SK-N-SH (cell line): ENCODE measurements around the gene ZNRD2.

ENCODE experiments used
- CHD2 ChIP-seq: fragments of 150-350 bp; IDR thresholded peaks from 2 replicates; pipeline ENCODE4 v1.6.1; 2018; ENCODE audit warnings: low read length; ENCODE audit not compliant: partially characterized antibody
- EP300 ChIP-seq, 2 experiments: IDR thresholded peaks; 2 replicates each; pipeline versions ENCODE4 v1.4.0 to v1.6.1; 2012; ENCODE audit warnings: borderline replicate concordance in 1 of 2, low read depth in 1 of 2, low read length in 1 of 2
- GATA2 ChIP-seq: sonication (generic); formaldehyde crosslinking; IDR thresholded peaks from 2 replicates; pipeline ENCODE4 v1.5.0; 2020; ENCODE audit warnings: mild to moderate bottlenecking, missing genetic modification reagents
- POLR2AphosphoS5 ChIP-seq: IDR thresholded peaks from 2 replicates; pipeline ENCODE4 v1.6.1; 2012; ENCODE audit warnings: low read depth, low read length
- RCOR1 ChIP-seq: fragments of 150-350 bp; IDR thresholded peaks from 2 replicates; pipeline ENCODE4 v1.6.1; 2017; ENCODE audit warnings: antibody characterized with exemption, low read length
- TAF1 ChIP-seq: IDR thresholded peaks from 2 replicates; pipeline ENCODE4 v1.6.1; 2012; ENCODE audit warnings: low read depth, mild to moderate bottlenecking, low read length, moderate library complexity, borderline replicate concordance
- YY1 ChIP-seq: IDR thresholded peaks from 2 replicates; pipeline ENCODE4 v1.4.0; 2012; ENCODE audit warnings: low read depth, mild to moderate bottlenecking
- TF ChIP-seq, protein P1 (sequence below): IDR thresholded peaks from 2 replicates; pipeline ENCODE4 v1.4.0; 2012; ENCODE audit warnings: low read depth
- TF ChIP-seq, protein P2 (sequence below): fragments of 200-600 bp; sonication (generic); IDR thresholded peaks from 2 replicates; pipeline ENCODE4 v1.6.1; 2017; ENCODE audit warnings: antibody characterized with exemption, mild to moderate bottlenecking, moderate library complexity
- TF ChIP-seq, protein P3 (sequence below): IDR thresholded peaks from 2 replicates; pipeline ENCODE4 v1.4.0; 2012; ENCODE audit warnings: low read depth, borderline replicate concordance

DNA sequence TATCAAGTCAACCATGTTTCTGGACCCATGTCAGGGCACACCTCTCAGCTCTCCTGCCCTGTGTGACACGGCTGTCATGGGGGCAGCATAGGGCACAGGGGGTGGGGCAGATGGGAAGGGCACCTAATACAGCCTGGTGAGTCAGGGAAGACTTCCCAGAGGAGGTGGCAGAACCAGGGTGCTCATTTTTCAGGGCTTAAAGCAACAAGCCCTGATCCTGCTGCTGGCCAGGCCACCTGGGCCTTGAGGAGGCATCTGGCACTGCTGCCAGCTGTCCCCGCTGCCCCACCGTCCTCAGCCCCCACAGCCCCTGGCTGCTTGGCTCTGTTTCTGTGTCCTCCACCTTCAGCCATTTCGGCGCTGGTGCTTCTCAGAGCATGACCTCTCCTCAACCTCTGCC is 39.4 kb downstream of the ZNRD2 start:
- TF ChIP-seq YY1 (no peak), TAF1 (no peak), GATA2 (CRISPR knock-in tag) (no peak), EP300 (IDR thresholded peaks at IDR 0.05; ENCODE audit: borderline replicate concordance in 1 of 2, low read depth in 1 of 2, low read length in 1 of 2) (no peak), POLR2AphosphoS5 (no peak), CHD2 (no peak), RCOR1 (no peak)
- TF ChIP-seq, protein P1, sequence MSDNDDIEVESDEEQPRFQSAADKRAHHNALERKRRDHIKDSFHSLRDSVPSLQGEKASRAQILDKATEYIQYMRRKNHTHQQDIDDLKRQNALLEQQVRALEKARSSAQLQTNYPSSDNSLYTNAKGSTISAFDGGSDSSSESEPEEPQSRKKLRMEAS: no peak
- TF ChIP-seq, protein P2, sequence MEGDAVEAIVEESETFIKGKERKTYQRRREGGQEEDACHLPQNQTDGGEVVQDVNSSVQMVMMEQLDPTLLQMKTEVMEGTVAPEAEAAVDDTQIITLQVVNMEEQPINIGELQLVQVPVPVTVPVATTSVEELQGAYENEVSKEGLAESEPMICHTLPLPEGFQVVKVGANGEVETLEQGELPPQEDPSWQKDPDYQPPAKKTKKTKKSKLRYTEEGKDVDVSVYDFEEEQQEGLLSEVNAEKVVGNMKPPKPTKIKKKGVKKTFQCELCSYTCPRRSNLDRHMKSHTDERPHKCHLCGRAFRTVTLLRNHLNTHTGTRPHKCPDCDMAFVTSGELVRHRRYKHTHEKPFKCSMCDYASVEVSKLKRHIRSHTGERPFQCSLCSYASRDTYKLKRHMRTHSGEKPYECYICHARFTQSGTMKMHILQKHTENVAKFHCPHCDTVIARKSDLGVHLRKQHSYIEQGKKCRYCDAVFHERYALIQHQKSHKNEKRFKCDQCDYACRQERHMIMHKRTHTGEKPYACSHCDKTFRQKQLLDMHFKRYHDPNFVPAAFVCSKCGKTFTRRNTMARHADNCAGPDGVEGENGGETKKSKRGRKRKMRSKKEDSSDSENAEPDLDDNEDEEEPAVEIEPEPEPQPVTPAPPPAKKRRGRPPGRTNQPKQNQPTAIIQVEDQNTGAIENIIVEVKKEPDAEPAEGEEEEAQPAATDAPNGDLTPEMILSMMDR: no peak
- TF ChIP-seq, protein P3, sequence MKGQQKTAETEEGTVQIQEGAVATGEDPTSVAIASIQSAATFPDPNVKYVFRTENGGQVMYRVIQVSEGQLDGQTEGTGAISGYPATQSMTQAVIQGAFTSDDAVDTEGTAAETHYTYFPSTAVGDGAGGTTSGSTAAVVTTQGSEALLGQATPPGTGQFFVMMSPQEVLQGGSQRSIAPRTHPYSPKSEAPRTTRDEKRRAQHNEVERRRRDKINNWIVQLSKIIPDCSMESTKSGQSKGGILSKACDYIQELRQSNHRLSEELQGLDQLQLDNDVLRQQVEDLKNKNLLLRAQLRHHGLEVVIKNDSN: no peak
